Measurements from ENCODE around the gene ANKRD28.

GRCh38 chr3:15794303-15794771, 3.4 kb downstream of the ANKRD28 start:
- TF ChIP-seq CTCF (IDR thresholded peaks at IDR 0.05; ENCODE audit: low read length), result no peak
- no peak for TF ChIP-seq EZH2 (optimal IDR thresholded peaks at IDR 0.05; ENCODE audit: low read depth, low read length)
